Heart right ventricle (tissue), 16 donors: ENCODE results near the gene LRP1B. TPM values are rescaled to one million over a fixed set of nuclear protein-coding genes. Genes with fewer than 3 reads are reported as not detected.

Experiments used
- ATAC-seq, 8 donors: fragments of 200-7000 bp; cut with Tn5 transposase; one replicate each; pipeline ENCODE4 v1.9.1; 2020; ENCODE audit warnings: mild to moderate bottlenecking in 8 of 8, moderate library complexity in 8 of 8, moderate number of reproducible peaks in 1 of 8
- DNase-seq, 2 donors: peaks; one replicate each; pipeline ENCODE4 v3.0.0-alpha.2; 2020
- H3K27ac ChIP-seq, 10 donors: fragments of 200-600 bp; sonication (generic) in 2 of 10; one replicate each; pipeline versions ENCODE4 v1.5.0 to v1.8.0; 2020 to 2022; ENCODE audit warnings: mild to moderate bottlenecking in 3 of 10
- H3K27me3 ChIP-seq, 7 donors: fragments of 200-600 bp; one replicate each; pipeline ENCODE4 v1.8.0; 2021 to 2022; ENCODE audit warnings: mild to moderate bottlenecking in 2 of 7
- H3K36me3 ChIP-seq, 9 donors: fragments of 200-600 bp; sonication (generic) in 1 of 9; one replicate each; pipeline versions ENCODE4 v1.5.0 to v1.8.0; 2020 to 2022; ENCODE audit warnings: mild to moderate bottlenecking in 2 of 9
- H3K4me1 ChIP-seq, 9 donors: fragments of 200-600 bp; sonication (generic) in 1 of 9; one replicate each; pipeline versions ENCODE4 v1.5.0 to v1.8.0; 2020 to 2022; ENCODE audit warnings: mild to moderate bottlenecking in 4 of 9
- H3K4me3 ChIP-seq, 10 donors: fragments of 200-600 bp; sonication (generic) in 2 of 10; one replicate each; pipeline versions ENCODE4 v1.5.0 to v1.8.0; 2020 to 2022; ENCODE audit warnings: mild to moderate bottlenecking in 7 of 10, moderate library complexity in 2 of 10
- H3K9me3 ChIP-seq, 11 donors: fragments of 200-600 bp in 10 of 11; sonication (generic) in 2 of 11; one replicate each; pipeline versions ENCODE4 v1.5.0 to v1.8.0; 2013 to 2022; ENCODE audit warnings: mild to moderate bottlenecking in 2 of 11, control low read depth in 1 of 11, moderate library complexity in 1 of 11
- CTCF ChIP-seq, 9 donors: fragments of 200-600 bp; sonication (generic) in 2 of 9; IDR thresholded peaks; one replicate each; pipeline versions ENCODE4 v1.5.0 to v1.8.0; 2021 to 2022; ENCODE audit warnings: antibody characterized with exemption in 9 of 9, mild to moderate bottlenecking in 5 of 9, moderate library complexity in 1 of 9
- whole genome bisulfite sequencing, 2 donors: extraction: QIAGEN DNeasy Blood & Tissue Kit; methylation state at CpG; one replicate each; pipeline ENCODE4 v1.1.7; 2013; ENCODE audit warnings: inconsistent platforms in 1 of 2; 5-methylcytosine and 5-hydroxymethylcytosine counted together
- intact Hi-C, 10 donors: fragments of 100-400 bp; cut with DNase I; formaldehyde crosslinking; loops; one replicate each; pipeline versions ENCODE4 v1.11.1 to v1.14.2; 2022
- polyA plus RNA-seq, 2 donors: library from polyadenylated mRNA; stranded (reverse); fragments of 200-250 nt; gene quantifications; one replicate each; pipeline ENCODE4 v1.2.3, GENCODE V29; 2013
- total RNA-seq, 10 donors: library from RNA; stranded (reverse); fragmentation: NEBNext Ultra II Directional in 3 of 10; extraction: Animal tissue kit (Norgen Biotek cat#: 25700) in 3 of 10; gene quantifications; one replicate each; pipeline versions ENCODE4 v1.2.1 to v1.2.4, GENCODE V29; 2021 to 2023
- donor health status: Arrhythmogenic right ventricular cardiomyopathy.
- donor health status: ischemic (EF 13 %, LVEDD 7.1; RV severe dilation, severe dysfunction).
- donor health status: healthy with polysubstance abuse.
- donor health status: DM: no; HTN: yes; CAD: no.
- donor health status: DM: no; HTN: no; CAD: no.
- donor health status: ischemic (EF 25% LVEDD 6.9; RV normal size, moderate dysfunction).
- donor health status: ischemic (EF 25% LVEDD 5.7; RV mildly dilated, moderate dysfunction).
- donor health status: healthy.
- donor health status: DM: yes; HTN: yes; CAD: no.
- donor health status: Ischemic cardiomyopathy.
- donor health status: ischemic (EF 35%, LVEDD 5.7; RV mildly dilated, moderate dysfunction).
- donor health status: nonischemic (EF 11% LVEDD 7.7; RV severe dilation, severe dysfunction).
- donor health status: DM: yes; HTN: yes; CAD: no.
- donor health status: PGD.
- donor health status: ischemic (EF 29% LVEDD 5.4; RV normal size, mild dysfunction).
- donor health status: nonischemic (EF 23%, LVEDD 6.1; RV moderate dilation, normal function).

LRP1B gene
- total and polyA plus RNA-seq, 12 donors: 0.02 to 0.27 (median 0.14) TPM; not detected in 1

- ATAC-seq (no peak), DNase-seq (no peak)
- TF ChIP-seq CTCF (IDR thresholded peaks at IDR 0.05): no peak
- Histone ChIP-seq H3K36me3 (no peaks in the 10 kb centered on the region), H3K4me3 (no peak overlapping the region), H3K27me3 (no peaks in the 10 kb centered on the region), H3K27ac (no peak overlapping the region), H3K9me3 (no peaks in the 10 kb centered on the region), H3K4me1 (no peaks in the 10 kb centered on the region)
- intact Hi-C loops: no loop called here
- WGBS, 2 donors: 76 to 82% methylated on average over 2 of the region's 2 CpGs
These were observed 363.8 kb downstream of the LRP1B start for GRCh38 chr2:141767051-141767450.

DNA sequence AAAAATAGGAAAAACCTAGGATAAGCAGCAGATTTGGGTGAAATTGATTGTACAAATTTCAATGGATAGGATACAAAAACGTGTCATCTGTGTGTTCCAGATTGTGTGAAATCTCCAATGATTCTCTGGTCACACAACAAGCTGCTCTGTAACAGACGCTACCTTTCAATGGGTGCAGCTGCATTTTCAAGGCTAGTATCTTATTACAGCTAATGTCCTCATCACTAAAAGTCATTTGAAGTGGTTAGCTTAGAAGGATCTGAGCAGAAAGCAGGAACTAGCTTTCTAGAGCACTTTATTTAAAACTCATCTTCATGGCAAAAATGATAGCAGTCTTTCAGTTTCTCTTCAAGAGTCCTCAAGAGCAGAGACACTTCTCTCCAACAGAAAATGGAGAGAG, 364.6 kb downstream of the LRP1B start:
- intact Hi-C loops: no loop called here
- no peaks in the 10 kb centered on the region for H3K9me3 ChIP-seq
- no peaks in the 10 kb centered on the region for H3K4me1 ChIP-seq
- ATAC-seq (no peak), DNase-seq (no peak)
- no peak for TF ChIP-seq CTCF (IDR thresholded peaks at IDR 0.05)
- 41 to 50% methylated on average over 2 of the region's 2 CpGs for WGBS, 2 donors
- H3K4me3 ChIP-seq: no peak overlapping the region
- H3K36me3 ChIP-seq: no peaks in the 10 kb centered on the region
- no peaks in the 10 kb centered on the region for H3K27me3 ChIP-seq
- no peak overlapping the region for H3K27ac ChIP-seq

GRCh38 chr2:141748616-141749015, 382.2 kb downstream of the LRP1B start:
- intact Hi-C loops: no loop called here
- 72 to 88% methylated on average over 1 of the region's 1 CpG for WGBS, 2 donors
- Histone ChIP-seq H3K4me1 (no peaks in the 10 kb centered on the region), H3K36me3 (no peaks in the 10 kb centered on the region), H3K27ac (no peak overlapping the region), H3K4me3 (no peak overlapping the region), H3K27me3 (no peaks in the 10 kb centered on the region), H3K9me3 (peaks cover 0 to 9% (median 0%) of the 10 kb centered on the region in 11 donors)
- ATAC-seq (no peak), DNase-seq (no peak)
- no peak for TF ChIP-seq CTCF (IDR thresholded peaks at IDR 0.05)

DNA sequence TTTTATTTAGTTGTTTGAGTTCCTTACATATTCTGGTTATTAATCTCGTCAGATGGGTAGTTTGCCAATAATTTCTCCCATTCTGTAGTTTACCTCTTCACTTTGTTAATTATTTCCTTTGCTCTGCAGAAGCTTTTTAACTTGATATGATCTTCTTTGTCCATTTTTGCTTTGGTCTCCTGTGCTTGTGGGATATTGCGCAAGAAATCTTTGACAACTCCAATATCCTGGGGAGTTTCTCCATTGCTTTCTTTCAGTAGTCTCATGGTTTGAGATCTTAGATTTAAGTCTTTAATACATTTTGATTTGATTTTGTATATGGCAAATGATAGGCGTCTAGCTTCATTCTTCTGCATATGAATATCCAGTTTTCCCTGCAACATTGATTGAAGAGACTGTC, 389.2 kb downstream of the LRP1B start:
- no peak for TF ChIP-seq CTCF (IDR thresholded peaks at IDR 0.05)
- Histone ChIP-seq H3K9me3 (peaks cover 0 to 9% (median 0%) of the 10 kb centered on the region in 11 donors), H3K27me3 (no peaks in the 10 kb centered on the region), H3K27ac (no peak overlapping the region), H3K36me3 (no peaks in the 10 kb centered on the region), H3K4me1 (no peaks in the 10 kb centered on the region), H3K4me3 (no peak overlapping the region)
- intact Hi-C loops: no loop called here
- 62 to 88% methylated on average over 3 of the region's 3 CpGs for WGBS, 2 donors
- ATAC-seq: no peak
- no peak for DNase-seq
